C4-2B (cell line): ENCODE data around the gene PTX4.

ENCODE experiments used
- CTCF ChIP-seq: fragments of 450-650 bp; conservative IDR thresholded peaks from 2 replicates; pipeline ENCODE4 v1.5.1; 2017; ENCODE audit warnings: mild to moderate bottlenecking
- ZFX ChIP-seq: fragments of 450-650 bp; IDR thresholded peaks from 2 replicates; pipeline ENCODE4 v1.6.1; 2017

GRCh38 chr16:1466968-1467521 is 21.7 kb downstream of the PTX4 start:
- TF ChIP-seq CTCF (no peak), ZFX (no peak)
